K562 (cell line): ENCODE results near the gene TRIM36. TPM values are rescaled to one million over a fixed set of nuclear protein-coding genes. Genes with fewer than 3 reads are reported as not detected.

ENCODE experiments used
- ATAC-seq: fragments of 200-7000 bp; cut with Tn5 transposase; 3 replicates; pipeline ENCODE4 v1.9.1; 2020; ENCODE audit warnings: moderate library complexity
- BruUV-seq: library from RNA; stranded (reverse); fragments of 400-500 nt; replicated peaks from 2 replicates; lab custom pipeline; 2021; lab: Mats Ljungman, UMichigan
- CTCF ChIA-PET: fragments of 300-600 bp; formaldehyde crosslinking; extraction: SDS; loops from one replicate; lab custom pipeline; 2021; ENCODE audit warnings: low intra/inter-chr PET ratio; lab: Yijun Ruan, JAX
- POLR2A ChIA-PET: fragments of 300-600, 350-650 bp; sonication (Branson Sonifier 250); formaldehyde crosslinking; extraction: SDS; loops from one replicate; lab custom pipeline; 2021; ENCODE audit warnings: antibody characterized with exemption, inconsistent platforms; lab: Yijun Ruan, JAX
- DNase-seq, 4 experiments: peaks; one replicate each; pipeline versions ENCODE4 v3.0.0 to v3.0.0-alpha.2; 2011 to 2018; ENCODE audit warnings: low spot score in 3 of 4, mixed read lengths in 3 of 4; ENCODE audit errors: extremely low read depth in 1 of 4
- FAIRE-seq: peaks from 2 replicates; lab custom pipeline; 2011; peaks lifted over from hg19 to GRCh38; lab: Jason Lieb, UNC
- H2AFZ ChIP-seq: 2 replicates; pipeline ENCODE4 v1.6.0; 2011; ENCODE audit warnings: low read depth, low read length, control low read depth, inconsistent platforms
- H3K27ac ChIP-seq: fragments of 200-600 bp; 3 replicates; pipeline ENCODE4 v1.8.0; 2011; ENCODE audit warnings: low read depth, mild to moderate bottlenecking, control low read depth, inconsistent platforms, low read length, moderate library complexity, mixed read lengths; ENCODE audit errors: extremely low read depth
- H3K27me3 ChIP-seq, 2 experiments: fragments of 300-600 bp in 1 of 2; 2 replicates in 1 of 2; 3 replicates in 1 of 2; pipeline versions ENCODE4 v1.6.0 to v1.8.0; 2011; ENCODE audit warnings: inconsistent platforms in 2 of 2, low read length in 2 of 2, mild to moderate bottlenecking in 1 of 2, mixed read lengths in 1 of 2, moderate library complexity in 1 of 2; ENCODE audit not compliant: control insufficient read depth in 2 of 2, insufficient read depth in 2 of 2
- H3K36me3 ChIP-seq: fragments of 300-600 bp; 3 replicates; pipeline ENCODE4 v1.8.0; 2011; ENCODE audit warnings: mild to moderate bottlenecking, low read length, inconsistent platforms; ENCODE audit not compliant: control insufficient read depth, insufficient read depth
- H3K4me1 ChIP-seq, 2 experiments: fragments of 200-600 bp in 1 of 2; replicated peaks in 1 of 2; 2 replicates in 1 of 2; 3 replicates in 1 of 2; pipeline versions ENCODE4 v1.5.1 to v1.8.0; 2011; ENCODE audit warnings: inconsistent platforms in 2 of 2, low read length in 2 of 2, mild to moderate bottlenecking in 1 of 2, mixed read lengths in 1 of 2, moderate library complexity in 1 of 2; ENCODE audit not compliant: control insufficient read depth in 2 of 2, insufficient read depth in 2 of 2
- H3K4me2 ChIP-seq: 2 replicates; pipeline ENCODE4 v1.6.1; 2011; ENCODE audit warnings: low read length, control low read depth, inconsistent platforms, mixed read lengths; ENCODE audit not compliant: insufficient read depth
- H3K4me3 ChIP-seq: fragments of 200-600 bp; sonication (generic), shearing (Covaris generic); 2 replicates; pipeline ENCODE4 v1.5.1; 2016; ENCODE audit warnings: control low read depth, inconsistent platforms
- H3K79me2 ChIP-seq: fragments of 200-600 bp; 3 replicates; pipeline ENCODE4 v1.8.0; 2011; ENCODE audit warnings: low read length, inconsistent platforms; ENCODE audit not compliant: control insufficient read depth, insufficient read depth
- H3K9ac ChIP-seq, 2 experiments: 2 replicates each; pipeline versions ENCODE4 v1.6.0 to v1.6.1; 2011; ENCODE audit warnings: low read depth in 2 of 2, low read length in 2 of 2, control low read depth in 1 of 2, inconsistent platforms in 1 of 2, mild to moderate bottlenecking in 1 of 2, mixed read lengths in 1 of 2; ENCODE audit not compliant: insufficient read depth in 1 of 2
- H3K9me1 ChIP-seq: one replicate; pipeline ENCODE4 v1.6.0; 2011; ENCODE audit warnings: inconsistent platforms, mild to moderate bottlenecking, low read length, moderate library complexity; ENCODE audit not compliant: control insufficient read depth, insufficient read depth
- H3K9me3 ChIP-seq: replicated peaks from 2 replicates; pipeline ENCODE4 v1.5.1; 2011; ENCODE audit warnings: low read depth, low read length, inconsistent platforms; ENCODE audit not compliant: control insufficient read depth, insufficient read depth
- H4K20me1 ChIP-seq: replicated peaks from 2 replicates; pipeline ENCODE4 v1.6.1; 2011; ENCODE audit warnings: low read length, inconsistent platforms, mixed read lengths; ENCODE audit not compliant: control insufficient read depth, insufficient read depth
- ARID1B ChIP-seq: fragments of 450-650 bp; IDR thresholded peaks from 2 replicates; pipeline ENCODE4 v1.6.1; 2016; ENCODE audit warnings: antibody characterized with exemption, mild to moderate bottlenecking, inconsistent platforms
- ATF7 ChIP-seq: fragments of 450-650 bp; IDR thresholded peaks from 2 replicates; pipeline ENCODE4 v1.7.1; 2014; ENCODE audit warnings: mild to moderate bottlenecking, moderate library complexity
- CBFA2T2 ChIP-seq: fragments of 450-650 bp; conservative IDR thresholded peaks from 2 replicates; pipeline ENCODE4 v1.6.1; 2017; ENCODE audit warnings: mild to moderate bottlenecking
- EZH2 ChIP-seq: IDR thresholded peaks from 2 replicates; pipeline ENCODE4 v1.6.1; 2012; ENCODE audit warnings: low read depth, mild to moderate bottlenecking, inconsistent platforms, low read length, borderline replicate concordance
- HDAC6 ChIP-seq: IDR thresholded peaks from 2 replicates; pipeline ENCODE4 v1.6.1; 2012; ENCODE audit warnings: low read depth, mild to moderate bottlenecking, control low read depth, inconsistent platforms, low read length, moderate library complexity
- HDAC8 ChIP-seq: fragments of 450-650 bp; IDR thresholded peaks from 2 replicates; pipeline ENCODE4 v1.6.1; 2016; ENCODE audit warnings: mild to moderate bottlenecking, missing genetic modification characterization, moderate library complexity, missing compliant biosample characterization
- MXI1 ChIP-seq: IDR thresholded peaks from 2 replicates; pipeline ENCODE4 v1.6.1; 2011; ENCODE audit warnings: low read depth, mild to moderate bottlenecking, improper control_type of control experiment, low read length
- MYC ChIP-seq, 2 experiments: fragments of 250-450 bp in 1 of 2; sonication (Bioruptor Pico) in 1 of 2; IDR thresholded peaks; 2 replicates each; pipeline versions ENCODE4 v1.5.1 to v1.6.1; 2012 to 2021; ENCODE audit warnings: low read depth in 2 of 2, borderline replicate concordance in 1 of 2, improper control_type of control experiment in 1 of 2, low read length in 1 of 2, mild to moderate bottlenecking in 1 of 2, moderate library complexity in 1 of 2
- RB1 ChIP-seq: fragments of 450-650 bp; IDR thresholded peaks from 2 replicates; pipeline ENCODE4 v1.6.1; 2017; ENCODE audit warnings: low read depth, mild to moderate bottlenecking
- RBBP5 ChIP-seq: fragments of 200-600 bp; sonication (generic); IDR thresholded peaks from 2 replicates; pipeline ENCODE4 v1.6.1; 2012; ENCODE audit warnings: borderline replicate concordance, mild to moderate bottlenecking, low read length, control low read depth, inconsistent platforms; ENCODE audit not compliant: insufficient read depth, poor library complexity, severe bottlenecking
- RBM22 ChIP-seq: fragments of 200-400 bp; formaldehyde crosslinking; IDR thresholded peaks from 2 replicates; pipeline ENCODE4 v1.6.1; 2018; ENCODE audit warnings: low read length, low read depth; ENCODE audit not compliant: poor library complexity, severe bottlenecking
- RBM39 ChIP-seq: fragments of 200-400 bp; formaldehyde crosslinking; optimal IDR thresholded peaks from 2 replicates; pipeline ENCODE3; 2018; ENCODE audit warnings: low read depth, low read length
- RCOR1 ChIP-seq, 2 experiments: IDR thresholded peaks; 2 replicates each; pipeline ENCODE4 v1.6.1; 2012; ENCODE audit warnings: low read depth in 2 of 2, low read length in 2 of 2, borderline replicate concordance in 1 of 2, improper control_type of control experiment in 1 of 2
- ZBTB17 ChIP-seq: fragments of 450-650 bp; formaldehyde crosslinking; IDR thresholded peaks from 2 replicates; pipeline ENCODE4 v1.4.0; 2020; ENCODE audit warnings: mild to moderate bottlenecking
- ZNF274 ChIP-seq: IDR thresholded peaks from 2 replicates; pipeline ENCODE4 v1.6.1; 2011; ENCODE audit warnings: low read depth, mild to moderate bottlenecking, low read length, moderate library complexity, borderline replicate concordance
- ZNF354B ChIP-seq: fragments of 250-450 bp; sonication (Bioruptor Pico); IDR thresholded peaks from 2 replicates; pipeline ENCODE4 v1.4.0; 2020
- WGBS: fragments of 100-300 bp; shearing (Covaris generic); methylation state at CpG from one replicate; pipeline ENCODE4 v1.1.6; 2016; ENCODE audit warnings: low coverage, mixed read lengths; ENCODE audit not compliant: insufficient coverage; ENCODE audit errors: missing lambda C conversion rate; 5-methylcytosine and 5-hydroxymethylcytosine counted together
- in situ Hi-C: fragments of 300-500 bp; cut with MboI; formaldehyde crosslinking; loops from 4 replicates; pipeline ENCODE4 v1.15.0; 2018; ENCODE audit warnings: inconsistent platforms, mixed read lengths
- intact Hi-C: fragments of 100-400 bp; cut with micrococcal nuclease; formaldehyde crosslinking; loops from 2 replicates; pipeline ENCODE4 v1.14.2; 2022
- polyA plus RNA-seq, 8 experiments: library from polyadenylated mRNA; depleted of rRNA in 4 of 8; stranded (reverse) in 5 of 8; unstranded in 3 of 8; fragments of >200 nt; fragmentation: Nextera tagmentation in 2 of 8; fragmentation: Illumina TruSeq in 1 of 8; extraction: Ambion mirVana in 2 of 8; extraction: Trizol in 1 of 8; gene quantifications; 2 replicates each; pipeline versions ENCODE4 v1.2.1 to v1.2.3, GENCODE V29; 2011 to 2014; ENCODE audit warnings: inconsistent platforms in 1 of 8, missing spikeins in 1 of 8
- total RNA-seq, 7 experiments: library from RNA; depleted of rRNA in 6 of 7; stranded (reverse); fragments of >200 nt in 6 of 7; fragmentation: Illumina TruSeq in 2 of 7; extraction: Trizol in 2 of 7; gene quantifications; 2 replicates each; pipeline versions ENCODE4 v1.2.1 to v1.2.3, GENCODE V29; 2011 to 2021; ENCODE audit warnings: low replicate concordance in 1 of 7
- TF ChIP-seq, protein P1 (sequence below), 2 experiments: fragments of 450-650 bp; IDR thresholded peaks; 2 replicates each; pipeline ENCODE4 v1.6.1; 2016
- TF ChIP-seq, protein P2 (sequence below): fragments of 450-650 bp; IDR thresholded peaks from 2 replicates; pipeline ENCODE4 v1.6.1; 2017; ENCODE audit warnings: antibody characterized with exemption

Gene TRIM36
- total and polyA plus RNA-seq, 9 of the 15 experiments (the other 6 are each of a cell fraction or from before 2014, with no cell fraction given): 0.10 to 0.71 (median 0.31) TPM

DNA sequence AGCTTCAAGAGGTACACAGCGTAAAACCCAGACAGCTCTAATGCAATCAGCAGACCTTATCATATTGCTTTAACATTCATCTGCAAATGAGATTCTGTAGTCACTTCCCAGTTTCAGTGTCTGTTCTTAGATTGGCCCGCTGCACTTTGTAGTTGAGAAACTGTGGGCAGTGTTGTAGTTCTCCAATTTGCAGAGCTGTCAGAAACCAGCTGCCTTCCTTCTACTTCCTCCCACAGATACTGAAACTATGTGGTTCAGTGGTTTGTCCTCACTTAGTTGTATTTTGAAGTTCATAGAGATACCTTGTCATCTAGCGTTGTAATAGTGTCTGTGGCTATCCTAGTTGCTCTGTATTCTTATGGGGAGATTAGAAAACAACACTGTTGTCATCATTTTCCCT is 39.6 kb upstream of the TRIM36 start (continued):
- TF ChIP-seq RBM22 (no peak), RB1 (no peak), EZH2 (no peak)
- TF ChIP-seq, protein P1, sequence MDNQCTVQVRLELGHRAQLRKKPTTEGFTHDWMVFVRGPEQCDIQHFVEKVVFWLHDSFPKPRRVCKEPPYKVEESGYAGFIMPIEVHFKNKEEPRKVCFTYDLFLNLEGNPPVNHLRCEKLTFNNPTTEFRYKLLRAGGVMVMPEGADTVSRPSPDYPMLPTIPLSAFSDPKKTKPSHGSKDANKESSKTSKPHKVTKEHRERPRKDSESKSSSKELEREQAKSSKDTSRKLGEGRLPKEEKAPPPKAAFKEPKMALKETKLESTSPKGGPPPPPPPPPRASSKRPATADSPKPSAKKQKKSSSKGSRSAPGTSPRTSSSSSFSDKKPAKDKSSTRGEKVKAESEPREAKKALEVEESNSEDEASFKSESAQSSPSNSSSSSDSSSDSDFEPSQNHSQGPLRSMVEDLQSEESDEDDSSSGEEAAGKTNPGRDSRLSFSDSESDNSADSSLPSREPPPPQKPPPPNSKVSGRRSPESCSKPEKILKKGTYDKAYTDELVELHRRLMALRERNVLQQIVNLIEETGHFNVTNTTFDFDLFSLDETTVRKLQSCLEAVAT (IDR thresholded peaks at IDR 0.05): no peak

DNA sequence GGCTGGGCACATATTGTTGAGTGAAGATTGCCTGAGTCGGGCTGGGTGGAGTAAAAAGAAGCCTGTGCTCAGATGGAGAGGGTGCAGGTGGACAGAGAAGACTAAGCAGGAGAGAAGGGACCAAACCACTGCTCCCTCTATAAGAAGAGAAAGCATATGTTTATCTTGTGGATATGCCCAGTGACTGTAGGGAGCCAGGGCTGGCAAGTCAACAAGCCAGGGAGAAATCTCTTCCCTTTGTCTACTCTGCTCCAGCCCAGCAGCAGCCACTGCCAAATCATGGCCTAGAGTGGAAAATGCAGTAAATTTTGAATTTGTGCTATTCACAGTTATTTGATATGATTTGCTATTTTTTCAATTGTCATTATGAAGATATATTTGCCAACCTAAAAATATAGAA is 33.2 kb upstream of the TRIM36 start:
- FAIRE-seq (no peak), ATAC-seq (peak; percentile 23; the same call in 1 of the 3 replicates), DNase-seq (no peak)
- Histone ChIP-seq H2AFZ (no peak overlapping the region), H3K36me3 (no peaks in the 10 kb centered on the region), H3K79me2 (no peaks in the 10 kb centered on the region), H4K20me1 (no peaks in the 10 kb centered on the region), H3K27me3 (no peaks in the 10 kb centered on the region), H3K4me2 (no peak overlapping the region), H3K4me1 (no peaks in the 10 kb centered on the region), H3K9ac (no peak overlapping the region), H3K4me3 (no peak overlapping the region), H3K9me3 (no peaks in the 10 kb centered on the region), H3K27ac (no peak overlapping the region), H3K9me1 (no peaks in the 10 kb centered on the region)
- WGBS: 29% methylated on average over 1 of the region's 1 CpG
- CTCF ChIA-PET: no interaction called here
- BruUV-seq: no TSS peak
- intact Hi-C loops (no loop called here), in situ Hi-C loops (no loop called here)
- POLR2A ChIA-PET: no interaction called here
- no peak for TF ChIP-seq RBM39
- no peak for TF ChIP-seq RBBP5
- no peak for TF ChIP-seq ZNF354B (CRISPR knock-in tag)
- TF ChIP-seq CBFA2T2: no peak
- TF ChIP-seq HDAC6: no peak
- TF ChIP-seq, protein P2, sequence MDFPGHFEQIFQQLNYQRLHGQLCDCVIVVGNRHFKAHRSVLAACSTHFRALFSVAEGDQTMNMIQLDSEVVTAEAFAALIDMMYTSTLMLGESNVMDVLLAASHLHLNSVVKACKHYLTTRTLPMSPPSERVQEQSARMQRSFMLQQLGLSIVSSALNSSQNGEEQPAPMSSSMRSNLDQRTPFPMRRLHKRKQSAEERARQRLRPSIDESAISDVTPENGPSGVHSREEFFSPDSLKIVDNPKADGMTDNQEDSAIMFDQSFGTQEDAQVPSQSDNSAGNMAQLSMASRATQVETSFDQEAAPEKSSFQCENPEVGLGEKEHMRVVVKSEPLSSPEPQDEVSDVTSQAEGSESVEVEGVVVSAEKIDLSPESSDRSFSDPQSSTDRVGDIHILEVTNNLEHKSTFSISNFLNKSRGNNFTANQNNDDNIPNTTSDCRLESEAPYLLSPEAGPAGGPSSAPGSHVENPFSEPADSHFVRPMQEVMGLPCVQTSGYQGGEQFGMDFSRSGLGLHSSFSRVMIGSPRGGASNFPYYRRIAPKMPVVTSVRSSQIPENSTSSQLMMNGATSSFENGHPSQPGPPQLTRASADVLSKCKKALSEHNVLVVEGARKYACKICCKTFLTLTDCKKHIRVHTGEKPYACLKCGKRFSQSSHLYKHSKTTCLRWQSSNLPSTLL: no peak
- TF ChIP-seq HDAC8 (tag): no peak
- no peak for TF ChIP-seq ZNF274
- no peak for TF ChIP-seq MYC (IDR thresholded peaks at IDR 0.05; ENCODE audit: low read depth, low read length)
- TF ChIP-seq MYC (CRISPR knock-in tag; IDR thresholded peaks at IDR 0.05; ENCODE audit: borderline replicate concordance, low read depth): no peak
- no peak for TF ChIP-seq ZBTB17 (CRISPR knock-in tag)
- TF ChIP-seq ARID1B: no peak
- no peak for TF ChIP-seq ATF7
- no peak for TF ChIP-seq RCOR1 (IDR thresholded peaks at IDR 0.05; ENCODE audit: borderline replicate concordance in 1 of 2, low read depth in 2 of 2, low read length in 2 of 2)
- no peak for TF ChIP-seq MXI1
